Activated effector memory CD4-positive, alpha-beta T cell treated with anti-CD3 and anti-CD28 coated beads, Interleukin-2, amount 50 U/mL, for 16 hours (primary cell): ENCODE measurements around the gene ISLR.
"Not testable (repeated sequence)": the region's sequence is repeated elsewhere in the genome, so short reads cannot be mapped to it uniquely, and the experiment has no call there.

Experiments
- DNase-seq: peaks from one replicate; pipeline ENCODE4 v3.0.0-alpha.2; 2020

Gene ISLR

GRCh38 chr15:74137537-74137894, 36.0 kb upstream of the ISLR start:
- DNase-seq, result no peak

GRCh38 chr15:74138642-74139041, 34.9 kb upstream of the ISLR start:
- DNase-seq, result no peak

- no peak for DNase-seq
These were observed 31.9 kb upstream of the ISLR start for GRCh38 chr15:74141591-74141990.

- DNase-seq, result no peak
These were observed 29.2 kb upstream of the ISLR start for GRCh38 chr15:74144153-74144775.

GRCh38 chr15:74146277-74146800, 27.2 kb upstream of the ISLR start:
- DNase-seq, result no peak

- no peak for DNase-seq
These were observed 26.5 kb upstream of the ISLR start for GRCh38 chr15:74147051-74147450.

- DNase-seq, result no peak
These were observed 17.6 kb upstream of the ISLR start for GRCh38 chr15:74155766-74156417.

- no peak for DNase-seq
These were observed 16.7 kb upstream of the ISLR start for GRCh38 chr15:74156678-74157411.

GRCh38 chr15:74157868-74158827, 15.4 kb upstream of the ISLR start:
- no peak for DNase-seq

- no peak for DNase-seq
These were observed 14.5 kb upstream of the ISLR start for GRCh38 chr15:74158855-74159650.

- no peak for DNase-seq
These were observed 13.7 kb upstream of the ISLR start for GRCh38 chr15:74159773-74160172.

GRCh38 chr15:74160390-74160789, 13.1 kb upstream of the ISLR start:
- not testable (repeated sequence) for DNase-seq

- DNase-seq, result not testable (repeated sequence)
These were observed 11.3 kb upstream of the ISLR start for GRCh38 chr15:74162195-74162536.

- no peak for DNase-seq
These were observed 8.0 kb upstream of the ISLR start for GRCh38 chr15:74165461-74165860.

GRCh38 chr15:74167891-74168331, 5.6 kb upstream of the ISLR start:
- DNase-seq, result no peak

- DNase-seq, result no peak
These were observed 4.8 kb upstream of the ISLR start for GRCh38 chr15:74168711-74169126.

GRCh38 chr15:74170071-74170844, 3.3 kb upstream of the ISLR start:
- no peak for DNase-seq

GRCh38 chr15:74170875-74171578, 2.5 kb upstream of the ISLR start:
- peak; percentile 47 for DNase-seq

GRCh38 chr15:74171965-74172541, 1.5 kb upstream of the ISLR start:
- no peak for DNase-seq
